Keratinocyte (primary cell): ENCODE data around the gene SCAANT1.

Experiments
- CTCF ChIP-seq, 3 experiments: IDR thresholded peaks in 1 of 3; conservative IDR thresholded peaks in 1 of 3; optimal IDR thresholded peaks in 1 of 3; 2 replicates in 2 of 3; 3 replicates in 1 of 3; pipeline versions ENCODE3 to v1.5.1; 2011; ENCODE audit warnings: low read length in 3 of 3, mild to moderate bottlenecking in 3 of 3, moderate library complexity in 2 of 3, control low read depth in 1 of 3, inconsistent platforms in 1 of 3; ENCODE audit not compliant: insufficient read depth in 2 of 3; ENCODE audit errors: extremely low read depth in 1 of 3
- EZH2 ChIP-seq: IDR thresholded peaks from one replicate; pipeline ENCODE4 v1.6.1; 2012; ENCODE audit warnings: inconsistent platforms, mild to moderate bottlenecking, low read length, moderate library complexity

GRCh38 chr3:63931290-63931689 lies 19.1 kb upstream of the SCAANT1 start:
- TF ChIP-seq CTCF (optimal IDR thresholded peaks at IDR 0.05 in 1 of 3, IDR thresholded peaks at IDR 0.05 in 1 of 3, conservative IDR thresholded peaks at IDR 0.05 in 1 of 3; ENCODE audit: extremely low read depth in 1 of 3, insufficient read depth in 2 of 3, low read length in 3 of 3) (no peak), EZH2 (no peak)
